Activated T-helper 2 cell treated with anti-CD3 and anti-CD28 coated beads, Interferon-gamma antibody, Interleukin-2, Interleukin-4, amounts not matched to agents 10 μg/mL and 5 μg/mL and 100 μg/mL, durations not matched to agents 14 hours and 24 hours and 36 hours (primary cell): ENCODE results near the gene NUDT2. TPM values are rescaled to one million over a fixed set of nuclear protein-coding genes. Genes with fewer than 3 reads are reported as not detected.
A peak's percentile ranks its signal among the peaks of the same experiment; 100 is the strongest.
"Not testable (repeated sequence)": the region's sequence is repeated elsewhere in the genome, so short reads cannot be mapped to it uniquely, and the experiment has no call there.

Source experiments
- DNase-seq: peaks from one replicate; pipeline ENCODE4 v3.0.0; 2021; ENCODE audit warnings: low spot score
- H3K27ac Mint-ChIP-seq: one replicate; pipeline ENCODE4 v1.8.0; 2021; ENCODE audit warnings: mixed read lengths
- H3K27me3 Mint-ChIP-seq: one replicate; pipeline ENCODE4 v1.8.0; 2021; ENCODE audit warnings: low read depth, mixed read lengths
- H3K36me3 Mint-ChIP-seq: one replicate; pipeline ENCODE4 v1.8.0; 2021; ENCODE audit warnings: low read depth, mixed read lengths
- H3K4me1 Mint-ChIP-seq: one replicate; pipeline ENCODE4 v1.8.0; 2021; ENCODE audit warnings: low read depth, mixed read lengths
- H3K4me3 Mint-ChIP-seq: one replicate; pipeline ENCODE4 v1.8.0; 2021; ENCODE audit warnings: low read depth, mild to moderate bottlenecking, moderate library complexity, mixed read lengths
- H3K9me3 Mint-ChIP-seq: one replicate; pipeline ENCODE4 v1.8.0; 2021; ENCODE audit warnings: mixed read lengths
- intact Hi-C: fragments of 100-400 bp; cut with micrococcal nuclease; formaldehyde crosslinking; loops from one replicate; pipeline ENCODE4 v1.15.1; 2023
- total RNA-seq: library from RNA; stranded (reverse); gene quantifications from 2 replicates; pipeline ENCODE4 v1.2.3, GENCODE V29; 2022

The NUDT2 gene
- total RNA-seq, 1 donor from 2014 or later, result 33.0 TPM

DNA sequence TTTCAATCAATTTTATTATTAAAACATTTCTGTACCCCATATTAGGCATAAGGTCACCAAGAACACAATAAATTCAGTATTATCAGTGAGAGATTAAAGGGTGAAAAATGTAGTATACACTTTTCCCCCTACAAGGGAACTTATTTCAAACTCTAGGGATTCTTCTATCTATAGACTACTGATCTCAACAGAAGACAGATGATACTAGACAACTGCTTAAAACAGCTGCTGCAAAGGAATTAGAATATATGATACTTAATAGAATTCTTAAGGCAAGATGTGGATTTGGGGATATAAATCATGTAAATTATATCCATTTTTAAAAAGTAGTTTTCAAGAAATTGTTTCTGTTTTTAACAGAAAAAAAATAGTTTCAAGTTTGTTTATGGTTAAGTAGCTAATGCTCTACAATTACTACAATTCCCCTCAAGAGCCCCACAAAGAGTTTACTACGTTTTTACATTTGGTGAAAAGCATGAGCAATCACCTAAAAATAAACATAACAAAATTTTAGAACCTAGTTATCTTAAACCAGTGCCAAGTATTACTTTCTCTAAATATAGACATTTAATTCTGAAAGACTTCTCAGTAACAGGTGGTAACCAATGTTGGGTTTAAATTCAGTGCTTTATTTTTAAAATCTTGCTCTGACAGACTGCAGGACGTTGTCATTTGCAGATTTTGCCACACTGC lies 6.3 kb upstream of the NUDT2 start:
- DNase-seq, result no peak
- H3K9me3 Mint-ChIP-seq, result no peaks in the 10 kb centered on the region
- H3K27ac Mint-ChIP-seq, result no peak overlapping the region
- H3K36me3 Mint-ChIP-seq, result no peaks in the 10 kb centered on the region
- H3K4me3 Mint-ChIP-seq, result no peak overlapping the region
- H3K4me1 Mint-ChIP-seq, result peaks cover 11% of the 10 kb centered on the region
- no peaks in the 10 kb centered on the region for H3K27me3 Mint-ChIP-seq
- intact Hi-C loops, result no loop called here

GRCh38 chr9:34326690-34327089 lies 2.7 kb upstream of the NUDT2 start:
- intact Hi-C loops, result no loop called here
- DNase-seq, result no peak
- Mint-ChIP-seq H3K36me3 (no peaks in the 10 kb centered on the region), H3K9me3 (no peaks in the 10 kb centered on the region), H3K27me3 (no peaks in the 10 kb centered on the region), H3K4me3 (no peak overlapping the region), H3K4me1 (peaks cover 22% of the 10 kb centered on the region), H3K27ac (no peak overlapping the region)

- peak overlapping the region; percentile 98 for H3K4me3 Mint-ChIP-seq
- H3K27me3 Mint-ChIP-seq, result no peaks in the 10 kb centered on the region
- no peaks in the 10 kb centered on the region for H3K9me3 Mint-ChIP-seq
- peaks cover 34% of the 10 kb centered on the region for H3K4me1 Mint-ChIP-seq
- intact Hi-C loops, result loop anchor here (1.0 kb wide), 1 partner anchor 205 kb away; no protein-coding TSS in a partner anchor
- H3K36me3 Mint-ChIP-seq, result no peaks in the 10 kb centered on the region
- peak overlapping the region; percentile 94 for H3K27ac Mint-ChIP-seq
- no peak for DNase-seq
Measured at GRCh38 chr9:34328500-34328986, 826 bp upstream of the NUDT2 start.

GRCh38 chr9:34331196-34331595 lies 1.8 kb downstream of the NUDT2 start:
- intact Hi-C loops, result loop anchor here (5.0 kb wide), 1 partner anchor 281 kb away; the partner anchor contains the start of gene RPP25L

GRCh38 chr9:34332076-34332964 lies 3.0 kb downstream of the NUDT2 start:
- no peaks in the 10 kb centered on the region for H3K27me3 Mint-ChIP-seq
- no peak for DNase-seq
- H3K4me1 Mint-ChIP-seq, result peaks cover 32% of the 10 kb centered on the region
- intact Hi-C loops, result loop anchor here (5.0 kb wide), 1 partner anchor 280 kb away; the partner anchor contains the start of gene RPP25L
- no peak overlapping the region for H3K27ac Mint-ChIP-seq
- peak overlapping the region; percentile 1 for H3K4me3 Mint-ChIP-seq
- peaks cover 4% of the 10 kb centered on the region for H3K36me3 Mint-ChIP-seq
- H3K9me3 Mint-ChIP-seq, result no peaks in the 10 kb centered on the region

More at GRCh38 chr9:34331196-34331595, 1.8 kb downstream of the NUDT2 start:
- Mint-ChIP-seq H3K9me3 (no peaks in the 10 kb centered on the region), H3K4me1 (peaks cover 38% of the 10 kb centered on the region), H3K27me3 (no peaks in the 10 kb centered on the region), H3K36me3 (peaks cover 4% of the 10 kb centered on the region), H3K4me3 (peak overlapping the region; percentile 31), H3K27ac (peak overlapping the region; percentile 1)
- DNase-seq, result no peak

DNA sequence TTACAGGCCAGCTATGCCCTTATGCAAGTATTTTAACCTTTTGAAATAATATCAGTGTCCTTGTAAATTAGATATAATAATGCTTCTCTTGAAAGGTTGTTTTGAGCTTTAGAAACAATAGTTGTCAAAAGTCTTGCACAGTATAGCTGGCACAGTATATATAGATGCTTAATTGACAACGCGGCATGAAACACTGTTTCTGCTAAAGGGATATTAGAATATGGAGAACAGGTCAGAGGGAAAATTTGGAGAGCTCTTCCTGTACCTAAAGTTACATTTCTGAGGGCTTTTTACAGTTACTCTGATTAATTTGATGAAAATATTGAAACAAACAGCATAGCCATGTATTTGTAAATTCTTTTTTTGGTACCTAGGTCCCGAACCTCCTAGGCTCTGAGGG lies 4.5 kb downstream of the NUDT2 start:
- H3K27me3 Mint-ChIP-seq, result no peaks in the 10 kb centered on the region
- DNase-seq, result no peak
- peaks cover 25% of the 10 kb centered on the region for H3K4me1 Mint-ChIP-seq
- intact Hi-C loops, result loop anchor here (5.0 kb wide), 1 partner anchor 278 kb away; the partner anchor contains the start of gene RPP25L
- no peak overlapping the region for H3K4me3 Mint-ChIP-seq
- no peak overlapping the region for H3K27ac Mint-ChIP-seq
- H3K36me3 Mint-ChIP-seq, result peaks cover 8% of the 10 kb centered on the region
- H3K9me3 Mint-ChIP-seq, result no peaks in the 10 kb centered on the region

- no peak overlapping the region for H3K4me3 Mint-ChIP-seq
- intact Hi-C loops, result loop anchor here (5.0 kb wide), 1 partner anchor 278 kb away; the partner anchor contains the start of gene RPP25L
- H3K36me3 Mint-ChIP-seq, result peaks cover 8% of the 10 kb centered on the region
- no peaks in the 10 kb centered on the region for H3K27me3 Mint-ChIP-seq
- DNase-seq, result no peak
- no peaks in the 10 kb centered on the region for H3K9me3 Mint-ChIP-seq
- no peak overlapping the region for H3K27ac Mint-ChIP-seq
- peaks cover 25% of the 10 kb centered on the region for H3K4me1 Mint-ChIP-seq
Measured at GRCh38 chr9:34334337-34334824, 5.0 kb downstream of the NUDT2 start.

DNA sequence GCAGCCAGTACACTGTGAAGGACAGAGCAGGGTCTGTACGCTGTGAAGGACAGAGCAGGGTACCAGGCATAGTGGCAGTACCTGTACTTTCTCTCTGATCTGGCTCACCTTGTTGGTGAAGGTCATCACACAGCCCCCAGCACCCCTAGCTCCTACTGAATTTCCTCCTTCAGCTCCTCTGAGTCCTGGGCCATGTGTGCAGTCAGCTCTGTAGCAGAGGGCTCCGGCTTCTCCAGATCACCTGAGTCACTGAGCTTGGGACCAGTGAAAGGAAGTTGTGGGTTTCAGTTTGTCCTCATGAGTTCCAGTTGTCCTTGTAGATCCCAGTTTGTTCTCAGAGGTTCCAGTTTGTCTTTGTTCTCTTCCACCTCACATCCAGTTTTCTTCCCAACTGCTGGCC lies 5.5 kb downstream of the NUDT2 start:
- DNase-seq, result no peak
- Mint-ChIP-seq H3K4me1 (peaks cover 24% of the 10 kb centered on the region), H3K4me3 (no peak overlapping the region), H3K27ac (no peak overlapping the region), H3K36me3 (peaks cover 8% of the 10 kb centered on the region), H3K27me3 (no peaks in the 10 kb centered on the region), H3K9me3 (no peaks in the 10 kb centered on the region)
- intact Hi-C loops, result loop anchor here (5.0 kb wide), 1 partner anchor 277 kb away; the partner anchor contains the start of gene RPP25L

GRCh38 chr9:34335376-34335775 lies 6.0 kb downstream of the NUDT2 start:
- H3K36me3 Mint-ChIP-seq, result peaks cover 12% of the 10 kb centered on the region
- peaks cover 21% of the 10 kb centered on the region for H3K4me1 Mint-ChIP-seq
- no peaks in the 10 kb centered on the region for H3K9me3 Mint-ChIP-seq
- no peak for DNase-seq
- no peak overlapping the region for H3K4me3 Mint-ChIP-seq
- intact Hi-C loops, result no loop called here
- H3K27ac Mint-ChIP-seq, result no peak overlapping the region
- no peaks in the 10 kb centered on the region for H3K27me3 Mint-ChIP-seq

GRCh38 chr9:34337403-34337802 lies 8.0 kb downstream of the NUDT2 start:
- Mint-ChIP-seq H3K36me3 (peaks cover 22% of the 10 kb centered on the region), H3K9me3 (no peaks in the 10 kb centered on the region), H3K4me3 (no peak overlapping the region), H3K4me1 (peaks cover 9% of the 10 kb centered on the region), H3K27ac (no peak overlapping the region), H3K27me3 (no peaks in the 10 kb centered on the region)
- intact Hi-C loops, result no loop called here
- no peak for DNase-seq

- H3K36me3 Mint-ChIP-seq, result peaks cover 25% of the 10 kb centered on the region
- H3K4me3 Mint-ChIP-seq, intact Hi-C loops, H3K27ac Mint-ChIP-seq, H3K4me1 Mint-ChIP-seq, H3K27me3 Mint-ChIP-seq, DNase-seq, H3K9me3 Mint-ChIP-seq: not testable (repeated sequence)
Measured at GRCh38 chr9:34338079-34338478, 8.7 kb downstream of the NUDT2 start.

DNA sequence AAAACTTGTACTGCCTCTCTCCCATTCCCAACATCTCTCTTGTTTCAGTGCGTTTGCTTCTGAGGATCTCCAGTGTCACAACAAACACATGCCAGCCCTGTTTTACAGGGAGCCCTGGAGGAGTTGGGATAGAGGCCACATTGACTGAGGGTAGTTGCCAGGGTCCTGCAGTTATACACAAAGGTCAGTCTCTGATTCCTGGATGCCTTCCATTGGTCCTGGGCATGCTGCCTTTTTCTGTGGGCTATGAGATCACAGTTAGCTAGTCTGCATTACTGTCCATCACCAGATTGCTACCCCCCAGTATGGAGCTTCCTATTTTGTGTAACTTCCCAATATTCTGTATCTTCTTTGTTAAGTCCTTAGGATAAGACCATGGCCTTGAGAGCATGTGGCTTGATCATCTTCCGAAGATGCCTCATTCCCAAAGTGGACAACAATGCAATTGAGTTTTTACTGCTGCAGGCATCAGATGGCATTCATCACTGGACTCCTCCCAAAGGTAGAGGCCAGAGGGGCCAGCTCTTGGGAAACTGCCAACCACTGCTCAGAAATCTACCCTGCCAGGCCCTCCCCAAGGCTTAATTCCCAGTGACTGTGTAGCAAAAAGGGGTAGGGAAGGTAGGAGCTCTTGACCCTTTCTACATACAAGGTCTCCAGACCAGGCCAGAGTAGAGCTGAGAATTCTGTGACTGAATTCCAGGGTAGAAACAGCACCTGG lies 9.5 kb downstream of the NUDT2 start:
- DNase-seq, result no peak
- Mint-ChIP-seq H3K27ac (no peak overlapping the region), H3K36me3 (peaks cover 32% of the 10 kb centered on the region), H3K9me3 (no peaks in the 10 kb centered on the region), H3K27me3 (no peaks in the 10 kb centered on the region), H3K4me1 (peaks cover 4% of the 10 kb centered on the region), H3K4me3 (no peak overlapping the region)
- intact Hi-C loops, result no loop called here
